Fibroblast of lung (primary cell): ENCODE measurements around the gene DHX16. TPM values are rescaled to one million over a fixed set of nuclear protein-coding genes. Genes with fewer than 3 reads are reported as not detected.

Experiments used
- DNase-seq, 2 donors: peaks; one replicate each; pipeline versions ENCODE4 v3.0.0 to v3.0.0-alpha.2; 2010; ENCODE audit warnings: low read depth in 2 of 2
- H2AFZ ChIP-seq: 2 replicates; pipeline ENCODE4 v1.5.1; 2012; ENCODE audit warnings: low read length, control low read depth, inconsistent platforms
- H3K27ac ChIP-seq: 2 replicates; pipeline ENCODE4 v1.5.1; 2011; ENCODE audit warnings: low read length, control low read depth; ENCODE audit not compliant: insufficient read depth
- H3K27me3 ChIP-seq: 2 replicates; pipeline ENCODE4 v1.5.1; 2011; ENCODE audit warnings: mild to moderate bottlenecking, low read length; ENCODE audit not compliant: control insufficient read depth, insufficient read depth
- H3K36me3 ChIP-seq: 2 replicates; pipeline ENCODE4 v1.5.1; 2011; ENCODE audit warnings: low read length; ENCODE audit not compliant: control insufficient read depth, insufficient read depth
- H3K4me1 ChIP-seq: 2 replicates; pipeline ENCODE4 v1.5.1; 2011; ENCODE audit warnings: low read length; ENCODE audit not compliant: control insufficient read depth, insufficient read depth; ENCODE audit errors: extremely low read depth
- H3K4me2 ChIP-seq: 2 replicates; pipeline ENCODE4 v1.5.1; 2011; ENCODE audit warnings: low read length, control low read depth; ENCODE audit not compliant: insufficient read depth; ENCODE audit errors: extremely low read depth
- H3K4me3 ChIP-seq, 4 experiments: fragments of 200-600 bp in 1 of 4; sonication (generic) in 1 of 4; replicated peaks in 1 of 4; 2 replicates each; pipeline ENCODE4 v1.5.1; 2011 to 2016; ENCODE audit warnings: low read length in 4 of 4, low read depth in 3 of 4, mild to moderate bottlenecking in 3 of 4, control low read depth in 2 of 4, inconsistent platforms in 1 of 4, mixed read lengths in 1 of 4; ENCODE audit not compliant: insufficient read depth in 1 of 4; ENCODE audit errors: control extremely low read depth in 1 of 4
- H3K79me2 ChIP-seq: 2 replicates; pipeline ENCODE4 v1.5.1; 2012; ENCODE audit warnings: mild to moderate bottlenecking, low read length, inconsistent platforms; ENCODE audit not compliant: control insufficient read depth, insufficient read depth
- H3K9ac ChIP-seq: 2 replicates; pipeline ENCODE4 v1.5.1; 2011; ENCODE audit warnings: mild to moderate bottlenecking, low read length, control low read depth; ENCODE audit not compliant: insufficient read depth
- H3K9me3 ChIP-seq: 2 replicates; pipeline ENCODE4 v1.5.1; 2012; ENCODE audit warnings: low read depth, low read length; ENCODE audit not compliant: control insufficient read depth, insufficient read depth
- H4K20me1 ChIP-seq: 2 replicates; pipeline ENCODE4 v1.5.1; 2011; ENCODE audit warnings: low read length; ENCODE audit not compliant: control insufficient read depth, insufficient read depth; ENCODE audit errors: extremely low read depth
- EZH2 ChIP-seq: IDR thresholded peaks from 2 replicates; pipeline ENCODE4 v1.5.1; 2012; ENCODE audit warnings: low read length, control low read depth, mild to moderate bottlenecking; ENCODE audit errors: missing control alignments
- polyA plus RNA-seq, 2 donors: library from polyadenylated mRNA; depleted of rRNA in 1 of 2; stranded (reverse) in 1 of 2; unstranded in 1 of 2; fragments of >200 nt; gene quantifications; 2 replicates each; pipeline ENCODE4 v1.2.1, GENCODE V29; 2011 to 2012; ENCODE audit warnings: missing spikeins in 1 of 2
- total RNA-seq: library from RNA; depleted of rRNA; stranded (reverse); fragments of >200 nt; gene quantifications from 2 replicates; pipeline ENCODE4 v1.2.1, GENCODE V29; 2014
- TF ChIP-seq, protein P1 (sequence below), 2 donors: IDR thresholded peaks in 1 of 2; conservative IDR thresholded peaks in 1 of 2; 1 replicate in 1 of 2; 2 replicates in 1 of 2; pipeline ENCODE4 v1.5.1; 2011 to 2012; ENCODE audit warnings: low read length in 2 of 2, control low read depth in 1 of 2, inconsistent platforms in 1 of 2, low read depth in 1 of 2, mild to moderate bottlenecking in 1 of 2

Gene DHX16
- total and polyA plus RNA-seq, 2 donors (not counting 1 experiment from before 2014, with no cell fraction given): 22.5 to 34.8 TPM

- H2AFZ ChIP-seq: no peak overlapping the region
- peaks cover 5% of the 10 kb centered on the region for H3K36me3 ChIP-seq
- no peak for DNase-seq
- no peak overlapping the region for H3K4me3 ChIP-seq
- H3K27ac ChIP-seq: no peak overlapping the region
- TF ChIP-seq, protein P1, sequence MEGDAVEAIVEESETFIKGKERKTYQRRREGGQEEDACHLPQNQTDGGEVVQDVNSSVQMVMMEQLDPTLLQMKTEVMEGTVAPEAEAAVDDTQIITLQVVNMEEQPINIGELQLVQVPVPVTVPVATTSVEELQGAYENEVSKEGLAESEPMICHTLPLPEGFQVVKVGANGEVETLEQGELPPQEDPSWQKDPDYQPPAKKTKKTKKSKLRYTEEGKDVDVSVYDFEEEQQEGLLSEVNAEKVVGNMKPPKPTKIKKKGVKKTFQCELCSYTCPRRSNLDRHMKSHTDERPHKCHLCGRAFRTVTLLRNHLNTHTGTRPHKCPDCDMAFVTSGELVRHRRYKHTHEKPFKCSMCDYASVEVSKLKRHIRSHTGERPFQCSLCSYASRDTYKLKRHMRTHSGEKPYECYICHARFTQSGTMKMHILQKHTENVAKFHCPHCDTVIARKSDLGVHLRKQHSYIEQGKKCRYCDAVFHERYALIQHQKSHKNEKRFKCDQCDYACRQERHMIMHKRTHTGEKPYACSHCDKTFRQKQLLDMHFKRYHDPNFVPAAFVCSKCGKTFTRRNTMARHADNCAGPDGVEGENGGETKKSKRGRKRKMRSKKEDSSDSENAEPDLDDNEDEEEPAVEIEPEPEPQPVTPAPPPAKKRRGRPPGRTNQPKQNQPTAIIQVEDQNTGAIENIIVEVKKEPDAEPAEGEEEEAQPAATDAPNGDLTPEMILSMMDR (conservative IDR thresholded peaks at IDR 0.05 in 1 of 2, IDR thresholded peaks at IDR 0.05 in 1 of 2; ENCODE audit: low read depth in 1 of 2, low read length in 2 of 2): no peak
- H3K9ac ChIP-seq: no peak overlapping the region
- peaks cover 13% of the 10 kb centered on the region for H3K4me1 ChIP-seq
- H3K79me2 ChIP-seq: peaks cover 23% of the 10 kb centered on the region
- no peak overlapping the region for H3K4me2 ChIP-seq
- H3K27me3 ChIP-seq: no peaks in the 10 kb centered on the region
- H3K9me3 ChIP-seq: no peaks in the 10 kb centered on the region
- H4K20me1 ChIP-seq: no peaks in the 10 kb centered on the region
These were observed 61.0 kb downstream of the DHX16 start for GRCh38 chr6:30611856-30612194.

- peaks cover 6% of the 10 kb centered on the region for H3K36me3 ChIP-seq
- H2AFZ ChIP-seq: no peak overlapping the region
- TF ChIP-seq, protein P1 (conservative IDR thresholded peaks at IDR 0.05 in 1 of 2, IDR thresholded peaks at IDR 0.05 in 1 of 2; ENCODE audit: low read depth in 1 of 2, low read length in 2 of 2): no peak
- TF ChIP-seq EZH2: no peak
- H3K9me3 ChIP-seq: no peaks in the 10 kb centered on the region
- no peaks in the 10 kb centered on the region for H3K27me3 ChIP-seq
- no peak overlapping the region for H3K9ac ChIP-seq
- H3K79me2 ChIP-seq: peaks cover 17% of the 10 kb centered on the region
- peaks cover 13% of the 10 kb centered on the region for H3K4me1 ChIP-seq
- H3K4me2 ChIP-seq: no peak overlapping the region
- no peaks in the 10 kb centered on the region for H4K20me1 ChIP-seq
- peak in 1 of 2 donors; percentile 18 for DNase-seq
- H3K4me3 ChIP-seq: no peak overlapping the region
- H3K27ac ChIP-seq: no peak overlapping the region
These were observed 61.5 kb downstream of the DHX16 start for GRCh38 chr6:30611150-30611855.

DNA sequence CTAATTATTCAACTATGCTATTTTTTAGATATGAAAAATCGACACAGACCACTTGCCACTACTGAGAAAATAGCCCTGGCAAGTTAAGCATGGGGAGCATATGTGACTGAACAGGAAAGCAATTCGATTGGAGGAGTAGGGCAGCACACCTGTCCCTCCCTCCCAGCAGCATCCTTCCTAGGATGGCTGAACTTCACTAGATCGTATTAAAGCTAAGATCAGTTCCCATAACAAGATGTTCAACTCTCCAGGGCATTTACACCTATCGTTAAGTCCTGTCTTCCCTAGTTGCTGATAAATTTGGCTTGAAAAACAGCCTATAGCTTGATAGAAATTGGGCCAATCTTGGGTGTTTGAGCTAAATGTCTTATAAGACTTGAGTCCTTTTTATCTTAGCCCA lies 62.7 kb downstream of the DHX16 start:
- no peaks in the 10 kb centered on the region for H3K27me3 ChIP-seq
- H3K4me2 ChIP-seq: no peak overlapping the region
- DNase-seq: no peak
- H3K9me3 ChIP-seq: no peaks in the 10 kb centered on the region
- H3K79me2 ChIP-seq: peaks cover 12% of the 10 kb centered on the region
- peaks cover 13% of the 10 kb centered on the region for H3K4me1 ChIP-seq
- H3K36me3 ChIP-seq: peaks cover 14% of the 10 kb centered on the region
- H3K4me3 ChIP-seq: no peak overlapping the region
- no peak for TF ChIP-seq EZH2
- TF ChIP-seq, protein P1 (conservative IDR thresholded peaks at IDR 0.05 in 1 of 2, IDR thresholded peaks at IDR 0.05 in 1 of 2; ENCODE audit: low read depth in 1 of 2, low read length in 2 of 2): no peak
- no peaks in the 10 kb centered on the region for H4K20me1 ChIP-seq
- H3K9ac ChIP-seq: no peak overlapping the region
- no peak overlapping the region for H3K27ac ChIP-seq
- no peak overlapping the region for H2AFZ ChIP-seq
